ENCODE measurements around the gene SAMHD1.
"Not testable (repeated sequence)": the region's sequence is repeated elsewhere in the genome, so short reads cannot be mapped to it uniquely, and the experiment has no call there.

- TF ChIP-seq CTCF (IDR thresholded peaks at IDR 0.05); EZH2 (IDR thresholded peaks at IDR 0.05; ENCODE audit: borderline replicate concordance, insufficient read depth, low read depth, low read length, poor library complexity, severe bottlenecking): not testable (repeated sequence)
Measured at GRCh38 chr20:36966965-36967364, 15.5 kb upstream of the SAMHD1 start.
